Rectal smooth muscle tissue (tissue), 1 donor: ENCODE measurements around the gene PIK3R5.
"Not testable (repeated sequence)": the region's sequence is repeated elsewhere in the genome, so short reads cannot be mapped to it uniquely, and the experiment has no call there.

Experiments
- H3K27ac ChIP-seq: one replicate; pipeline ENCODE4 v1.7.0; 2013; ENCODE audit warnings: low read depth, low read length, inconsistent platforms
- H3K27me3 ChIP-seq: one replicate; pipeline ENCODE4 v1.7.0; 2013; ENCODE audit warnings: low read length; ENCODE audit not compliant: control insufficient read depth, insufficient read depth
- H3K36me3 ChIP-seq: one replicate; pipeline ENCODE4 v1.7.0; 2013; ENCODE audit warnings: low read length; ENCODE audit not compliant: control insufficient read depth, insufficient read depth
- H3K4me1 ChIP-seq: one replicate; pipeline ENCODE4 v1.7.0; 2013; ENCODE audit warnings: low read length; ENCODE audit not compliant: control insufficient read depth, insufficient read depth
- H3K4me3 ChIP-seq: one replicate; pipeline ENCODE4 v1.7.0; 2013; ENCODE audit warnings: low read length
- H3K9ac ChIP-seq: one replicate; pipeline ENCODE4 v1.7.0; 2013; ENCODE audit warnings: low read length

PIK3R5 gene

GRCh38 chr17:9001559-9001958 lies 36.1 kb upstream of the PIK3R5 start:
- Histone ChIP-seq H3K4me3 (no peak overlapping the region), H3K4me1 (peaks cover 11% of the 10 kb centered on the region), H3K27me3 (peaks cover 13% of the 10 kb centered on the region), H3K36me3 (no peaks in the 10 kb centered on the region), H3K27ac (no peak overlapping the region), H3K9ac (no peak overlapping the region)

GRCh38 chr17:8997994-8998628 lies 32.6 kb upstream of the PIK3R5 start:
- no peaks in the 10 kb centered on the region for H3K36me3 ChIP-seq
- H3K4me1 ChIP-seq = peaks cover 2% of the 10 kb centered on the region
- H3K9ac ChIP-seq = no peak overlapping the region
- no peak overlapping the region for H3K4me3 ChIP-seq
- no peak overlapping the region for H3K27ac ChIP-seq
- peaks cover 5% of the 10 kb centered on the region for H3K27me3 ChIP-seq

GRCh38 chr17:8995711-8996110 lies 30.2 kb upstream of the PIK3R5 start:
- Histone ChIP-seq H3K4me3 (no peak overlapping the region), H3K36me3 (no peaks in the 10 kb centered on the region), H3K27me3 (no peaks in the 10 kb centered on the region), H3K9ac (no peak overlapping the region), H3K4me1 (no peaks in the 10 kb centered on the region), H3K27ac (no peak overlapping the region)

GRCh38 chr17:8994319-8994718 lies 28.8 kb upstream of the PIK3R5 start:
- Histone ChIP-seq H3K36me3 (no peaks in the 10 kb centered on the region), H3K4me3 (no peak overlapping the region), H3K4me1 (no peaks in the 10 kb centered on the region), H3K27ac (no peak overlapping the region), H3K27me3 (no peaks in the 10 kb centered on the region), H3K9ac (no peak overlapping the region)

- Histone ChIP-seq H3K27ac (no peak overlapping the region), H3K36me3 (no peaks in the 10 kb centered on the region)
These were observed 26.2 kb upstream of the PIK3R5 start for GRCh38 chr17:8991514-8992285.

GRCh38 chr17:8988263-8988935 lies 22.9 kb upstream of the PIK3R5 start:
- H3K4me1 ChIP-seq, H3K36me3 ChIP-seq, H3K4me3 ChIP-seq, H3K27ac ChIP-seq, H3K27me3 ChIP-seq, H3K9ac ChIP-seq: not testable (repeated sequence)

More at GRCh38 chr17:8991514-8992285, 26.2 kb upstream of the PIK3R5 start:
- no peaks in the 10 kb centered on the region for H3K4me1 ChIP-seq
- no peak overlapping the region for H3K9ac ChIP-seq
- no peaks in the 10 kb centered on the region for H3K27me3 ChIP-seq
- no peak overlapping the region for H3K4me3 ChIP-seq

- no peak overlapping the region for H3K9ac ChIP-seq
These were observed 20.8 kb upstream of the PIK3R5 start for GRCh38 chr17:8986295-8986694.

GRCh38 chr17:8985054-8985701 lies 19.7 kb upstream of the PIK3R5 start:
- H3K4me3 ChIP-seq = no peak overlapping the region

More at GRCh38 chr17:8986295-8986694, 20.8 kb upstream of the PIK3R5 start:
- Histone ChIP-seq H3K36me3 (no peaks in the 10 kb centered on the region), H3K4me1 (no peaks in the 10 kb centered on the region), H3K27me3 (no peaks in the 10 kb centered on the region), H3K4me3 (no peak overlapping the region), H3K27ac (no peak overlapping the region)

GRCh38 chr17:8984225-8984624 lies 18.7 kb upstream of the PIK3R5 start:
- H3K4me3 ChIP-seq, H3K9ac ChIP-seq, H3K36me3 ChIP-seq, H3K27ac ChIP-seq, H3K4me1 ChIP-seq, H3K27me3 ChIP-seq: not testable (repeated sequence)

More at GRCh38 chr17:8985054-8985701, 19.7 kb upstream of the PIK3R5 start:
- Histone ChIP-seq H3K4me1 (no peaks in the 10 kb centered on the region), H3K27ac (no peak overlapping the region), H3K27me3 (no peaks in the 10 kb centered on the region), H3K9ac (no peak overlapping the region), H3K36me3 (no peaks in the 10 kb centered on the region)

GRCh38 chr17:8981443-8981842 lies 15.9 kb upstream of the PIK3R5 start:
- Histone ChIP-seq H3K4me1 (no peaks in the 10 kb centered on the region), H3K9ac (no peak overlapping the region)

GRCh38 chr17:8979715-8980114 lies 14.2 kb upstream of the PIK3R5 start:
- Histone ChIP-seq H3K9ac (no peak overlapping the region), H3K27ac (no peak overlapping the region), H3K36me3 (no peaks in the 10 kb centered on the region), H3K4me1 (no peaks in the 10 kb centered on the region), H3K4me3 (no peak overlapping the region), H3K27me3 (no peaks in the 10 kb centered on the region)

More at GRCh38 chr17:8981443-8981842, 15.9 kb upstream of the PIK3R5 start:
- no peaks in the 10 kb centered on the region for H3K36me3 ChIP-seq
- no peaks in the 10 kb centered on the region for H3K27me3 ChIP-seq
- no peak overlapping the region for H3K4me3 ChIP-seq
- H3K27ac ChIP-seq = no peak overlapping the region

- no peak overlapping the region for H3K9ac ChIP-seq
- no peak overlapping the region for H3K4me3 ChIP-seq
- H3K36me3 ChIP-seq = no peaks in the 10 kb centered on the region
- no peaks in the 10 kb centered on the region for H3K4me1 ChIP-seq
- no peaks in the 10 kb centered on the region for H3K27me3 ChIP-seq
- H3K27ac ChIP-seq = no peak overlapping the region
These were observed 11.1 kb upstream of the PIK3R5 start for GRCh38 chr17:8976638-8977037.
